H9 (cell line): ENCODE data around the gene OR52A5. TPM values are rescaled to one million over a fixed set of nuclear protein-coding genes. Genes with fewer than 3 reads are reported as not detected.

Source experiments
- DNase-seq: peaks from one replicate; pipeline ENCODE4 v3.0.0-alpha.2; 2017
- H2AFZ ChIP-seq: one replicate; pipeline ENCODE4 v1.6.1; 2013; ENCODE audit warnings: mild to moderate bottlenecking, low read length, control low read depth, moderate library complexity
- H2AK5ac ChIP-seq: 2 replicates; pipeline ENCODE4 v1.6.1; 2013; ENCODE audit warnings: low read length, control low read depth, mixed read lengths; ENCODE audit not compliant: insufficient read length
- H2BK120ac ChIP-seq: one replicate; pipeline ENCODE4 v1.6.1; 2013; ENCODE audit warnings: low read depth, mild to moderate bottlenecking, low read length, control low read depth, inconsistent platforms; ENCODE audit not compliant: poor library complexity, severe bottlenecking
- H2BK12ac ChIP-seq: 2 replicates; pipeline ENCODE4 v1.6.1; 2013; ENCODE audit warnings: low read length, control low read depth, mixed read lengths, low read depth; ENCODE audit not compliant: insufficient read length
- H2BK15ac ChIP-seq: 2 replicates; pipeline ENCODE4 v1.6.1; 2013; ENCODE audit warnings: low read depth, low read length, control low read depth
- H2BK20ac ChIP-seq: one replicate; pipeline ENCODE4 v1.6.1; 2013; ENCODE audit warnings: low read depth, mild to moderate bottlenecking, low read length, control low read depth, inconsistent platforms; ENCODE audit not compliant: poor library complexity, severe bottlenecking
- H2BK5ac ChIP-seq: 2 replicates; pipeline ENCODE4 v1.6.1; 2013; ENCODE audit warnings: low read length, control low read depth, mixed read lengths; ENCODE audit not compliant: insufficient read length
- H3K14ac ChIP-seq: 2 replicates; pipeline ENCODE4 v1.6.1; 2013; ENCODE audit warnings: low read length, control low read depth; ENCODE audit not compliant: insufficient read depth
- H3K18ac ChIP-seq: 2 replicates; pipeline ENCODE4 v1.6.1; 2013; ENCODE audit warnings: low read depth, mild to moderate bottlenecking, mixed read lengths, low read length, control low read depth; ENCODE audit not compliant: insufficient read length
- H3K23ac ChIP-seq: 2 replicates; pipeline ENCODE4 v1.6.1; 2013; ENCODE audit warnings: low read length, control low read depth, mixed read lengths, low read depth; ENCODE audit not compliant: insufficient read length
- H3K23me2 ChIP-seq: 2 replicates; pipeline ENCODE4 v1.6.1; 2013; ENCODE audit warnings: low read depth, mild to moderate bottlenecking, mixed read lengths, low read length, control low read depth; ENCODE audit not compliant: insufficient read length, poor library complexity, severe bottlenecking
- H3K27ac ChIP-seq: 2 replicates; pipeline ENCODE4 v1.5.1; 2013; ENCODE audit warnings: low read length, control low read depth, mixed read lengths, low read depth; ENCODE audit not compliant: insufficient read length
- H3K27me3 ChIP-seq: 2 replicates; pipeline ENCODE4 v1.6.1; 2013; ENCODE audit warnings: low read length, control low read depth, inconsistent platforms; ENCODE audit not compliant: insufficient read depth
- H3K4ac ChIP-seq: 2 replicates; pipeline ENCODE4 v1.6.1; 2013; ENCODE audit warnings: low read depth, mild to moderate bottlenecking, control low read depth, inconsistent platforms, low read length, moderate library complexity
- H3K4me1 ChIP-seq: 2 replicates; pipeline ENCODE4 v1.6.1; 2013; ENCODE audit warnings: low read length, control low read depth, inconsistent platforms; ENCODE audit not compliant: insufficient read depth
- H3K4me2 ChIP-seq: 2 replicates; pipeline ENCODE4 v1.6.1; 2013; ENCODE audit warnings: low read length, control low read depth, mixed read lengths; ENCODE audit not compliant: insufficient read length, insufficient read depth
- H3K56ac ChIP-seq: 2 replicates; pipeline ENCODE4 v1.6.1; 2013; ENCODE audit warnings: low read depth, mild to moderate bottlenecking, mixed read lengths, low read length, control low read depth; ENCODE audit not compliant: insufficient read length
- H3K79me1 ChIP-seq: 2 replicates; pipeline ENCODE4 v1.6.1; 2013; ENCODE audit warnings: low read depth, mild to moderate bottlenecking, moderate library complexity, low read length, control low read depth, inconsistent platforms; ENCODE audit not compliant: insufficient read depth, poor library complexity, severe bottlenecking
- H3K79me2 ChIP-seq: 2 replicates; pipeline ENCODE4 v1.6.1; 2013; ENCODE audit warnings: low read length, control low read depth, inconsistent platforms; ENCODE audit not compliant: insufficient read depth
- H3K9ac ChIP-seq: 2 replicates; pipeline ENCODE4 v1.6.1; 2013; ENCODE audit warnings: low read length, control low read depth, mixed read lengths; ENCODE audit not compliant: insufficient read length; ENCODE audit errors: extremely low read depth
- H3K9me3 ChIP-seq: one replicate; pipeline ENCODE4 v1.6.1; 2013; ENCODE audit warnings: low read depth, low read length, inconsistent platforms; ENCODE audit not compliant: control insufficient read depth
- H3T11ph ChIP-seq: one replicate; pipeline ENCODE4 v1.6.1; 2013; ENCODE audit warnings: mild to moderate bottlenecking, low read length, control low read depth, inconsistent platforms
- H4K20me1 ChIP-seq: one replicate; pipeline ENCODE4 v1.6.1; 2013; ENCODE audit not compliant: control insufficient read depth, insufficient read length, insufficient read depth
- H4K5ac ChIP-seq: 2 replicates; pipeline ENCODE4 v1.6.1; 2013; ENCODE audit warnings: low read depth, mild to moderate bottlenecking, mixed read lengths, low read length, control low read depth; ENCODE audit not compliant: insufficient read length
- H4K8ac ChIP-seq: replicated peaks from 2 replicates; pipeline ENCODE4 v1.6.1; 2013; ENCODE audit warnings: low read length, control low read depth, mixed read lengths, low read depth; ENCODE audit not compliant: insufficient read length
- H4K91ac ChIP-seq: 2 replicates; pipeline ENCODE4 v1.6.1; 2013; ENCODE audit warnings: low read depth, mild to moderate bottlenecking, moderate library complexity, mixed read lengths, low read length, control low read depth; ENCODE audit not compliant: insufficient read length
- H3K27ac Mint-ChIP-seq, 3 experiments: 2 replicates in 2 of 3; 3 replicates in 1 of 3; pipeline ENCODE4 v1.8.0; 2020 to 2021; ENCODE audit warnings: mixed read lengths in 3 of 3, mild to moderate bottlenecking in 1 of 3, moderate library complexity in 1 of 3
- H3K27me3 Mint-ChIP-seq: 2 replicates; pipeline ENCODE4 v1.8.0; 2021; ENCODE audit warnings: low read depth, mild to moderate bottlenecking, moderate library complexity, mixed read lengths
- H3K36me3 Mint-ChIP-seq, 3 experiments: 2 replicates in 2 of 3; 3 replicates in 1 of 3; pipeline ENCODE4 v1.8.0; 2020 to 2021; ENCODE audit warnings: low read depth in 3 of 3, mixed read lengths in 3 of 3; ENCODE audit not compliant: insufficient read depth in 1 of 3
- H3K4me1 Mint-ChIP-seq, 2 experiments: 2 replicates each; pipeline ENCODE4 v1.8.0; 2020; ENCODE audit warnings: mixed read lengths in 2 of 2
- H3K4me3 Mint-ChIP-seq, 2 experiments: 2 replicates in 1 of 2; 3 replicates in 1 of 2; pipeline ENCODE4 v1.8.0; 2020 to 2021; ENCODE audit warnings: mild to moderate bottlenecking in 2 of 2, mixed read lengths in 2 of 2, moderate library complexity in 1 of 2
- H3K9me3 Mint-ChIP-seq, 2 experiments: 2 replicates in 1 of 2; 3 replicates in 1 of 2; pipeline ENCODE4 v1.8.0; 2020; ENCODE audit warnings: mild to moderate bottlenecking in 2 of 2, mixed read lengths in 2 of 2, moderate library complexity in 1 of 2
- WGBS: extraction: QIAGEN DNeasy Blood & Tissue Kit; methylation state at CpG from one replicate; pipeline ENCODE4 v1.1.7; 2013; ENCODE audit warnings: missing lambda C conversion rate, low lambda C conversion rate, mixed read lengths; ENCODE audit not compliant: insufficient read length; ENCODE audit errors: extremely low coverage; 5-methylcytosine and 5-hydroxymethylcytosine counted together
- total RNA-seq: library from RNA; stranded (reverse); gene quantifications from 2 replicates; pipeline ENCODE4 v1.2.1, GENCODE V29; 2021
- TF ChIP-seq, protein P1 (sequence below): fragments of 200-600 bp; sonication (generic); conservative IDR thresholded peaks from 3 replicates; pipeline ENCODE4 v1.8.0; 2021; ENCODE audit warnings: antibody characterized with exemption, mild to moderate bottlenecking

Gene OR52A5
- total RNA-seq, 1 experiment from 2014 or later: not detected

DNA sequence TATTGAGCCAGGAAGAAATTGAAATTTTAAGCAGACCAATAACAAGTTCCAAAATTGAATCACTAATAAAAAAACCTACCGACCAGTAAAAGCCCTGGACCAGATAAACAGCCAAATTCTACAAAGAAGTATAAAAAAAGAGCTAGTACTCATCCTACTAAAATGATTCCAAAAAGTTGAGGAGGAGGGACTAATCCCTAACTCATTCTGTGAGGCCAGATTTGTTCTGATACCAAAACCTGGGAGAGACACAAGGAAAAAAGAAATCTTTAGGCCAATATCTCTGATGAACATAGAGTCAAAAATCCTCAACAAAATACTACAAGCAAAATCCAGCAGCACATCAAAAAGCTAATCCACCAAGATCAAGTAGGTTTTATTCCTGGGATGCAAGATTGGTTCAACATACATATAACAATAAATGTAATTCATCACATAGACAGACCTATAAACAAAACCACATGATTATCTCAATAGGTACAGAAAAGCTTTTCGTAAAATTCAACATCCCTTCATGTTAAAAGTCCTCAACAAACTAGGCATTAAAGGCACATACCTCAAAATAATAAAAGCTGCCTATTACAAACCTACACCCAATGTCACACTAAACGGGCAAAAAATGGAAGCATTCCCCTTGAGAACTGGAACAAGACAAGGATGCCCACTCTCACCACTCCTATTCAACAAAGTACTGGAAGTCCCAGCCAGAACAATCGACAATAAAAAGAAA, 13.1 kb downstream of the OR52A5 start:
- no CpG with 5 or more reads among the region's 4 CpGs for WGBS
- no peak overlapping the region for H2AFZ ChIP-seq

More for the DNA sequence above, 13.1 kb downstream of the OR52A5 start:
- H2BK15ac ChIP-seq: no peak overlapping the region
- H2BK120ac ChIP-seq: no peak overlapping the region
- H3K9ac ChIP-seq: no peak overlapping the region
- no peaks in the 10 kb centered on the region for H3K79me1 ChIP-seq
- DNase-seq: no peak
- H2BK12ac ChIP-seq: no peak overlapping the region
- H3K4me3 Mint-ChIP-seq: no peak overlapping the region
- no peaks in the 10 kb centered on the region for H3K27me3 ChIP-seq
- H3K14ac ChIP-seq: no peak overlapping the region
- H4K20me1 ChIP-seq: no peaks in the 10 kb centered on the region
- no peak overlapping the region for H3K27ac ChIP-seq
- no peak overlapping the region for H4K91ac ChIP-seq
- H3K4ac ChIP-seq: no peak overlapping the region
- no peak overlapping the region for H4K8ac ChIP-seq
- H3K56ac ChIP-seq: no peak overlapping the region
- H2AK5ac ChIP-seq: no peak overlapping the region
- no peak overlapping the region for H3K23ac ChIP-seq
- peaks cover 3% of the 10 kb centered on the region in 2 experiments; a peak in 3 of 4 replicates for H3K4me1 Mint-ChIP-seq
- no peak overlapping the region for H3K18ac ChIP-seq
- H3K79me2 ChIP-seq: no peaks in the 10 kb centered on the region
- TF ChIP-seq, protein P1, sequence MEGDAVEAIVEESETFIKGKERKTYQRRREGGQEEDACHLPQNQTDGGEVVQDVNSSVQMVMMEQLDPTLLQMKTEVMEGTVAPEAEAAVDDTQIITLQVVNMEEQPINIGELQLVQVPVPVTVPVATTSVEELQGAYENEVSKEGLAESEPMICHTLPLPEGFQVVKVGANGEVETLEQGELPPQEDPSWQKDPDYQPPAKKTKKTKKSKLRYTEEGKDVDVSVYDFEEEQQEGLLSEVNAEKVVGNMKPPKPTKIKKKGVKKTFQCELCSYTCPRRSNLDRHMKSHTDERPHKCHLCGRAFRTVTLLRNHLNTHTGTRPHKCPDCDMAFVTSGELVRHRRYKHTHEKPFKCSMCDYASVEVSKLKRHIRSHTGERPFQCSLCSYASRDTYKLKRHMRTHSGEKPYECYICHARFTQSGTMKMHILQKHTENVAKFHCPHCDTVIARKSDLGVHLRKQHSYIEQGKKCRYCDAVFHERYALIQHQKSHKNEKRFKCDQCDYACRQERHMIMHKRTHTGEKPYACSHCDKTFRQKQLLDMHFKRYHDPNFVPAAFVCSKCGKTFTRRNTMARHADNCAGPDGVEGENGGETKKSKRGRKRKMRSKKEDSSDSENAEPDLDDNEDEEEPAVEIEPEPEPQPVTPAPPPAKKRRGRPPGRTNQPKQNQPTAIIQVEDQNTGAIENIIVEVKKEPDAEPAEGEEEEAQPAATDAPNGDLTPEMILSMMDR: no peak
- no peak overlapping the region for H3K4me2 ChIP-seq
- no peak overlapping the region for H4K5ac ChIP-seq
- H3K4me1 ChIP-seq: no peaks in the 10 kb centered on the region
- no peaks in the 10 kb centered on the region for H3K27me3 Mint-ChIP-seq
- H3K23me2 ChIP-seq: no peaks in the 10 kb centered on the region
- no peak overlapping the region for H2BK20ac ChIP-seq
- no peaks in the 10 kb centered on the region for H3K9me3 ChIP-seq
- no peaks in the 10 kb centered on the region for H3K36me3 Mint-ChIP-seq
- H2BK5ac ChIP-seq: no peak overlapping the region
- no peak overlapping the region for H3K27ac Mint-ChIP-seq
- no peaks in the 10 kb centered on the region for H3K9me3 Mint-ChIP-seq
- no peak overlapping the region for H3T11ph ChIP-seq
